Stimulated activated CD4-positive, alpha-beta T cell treated with anti-CD3 and anti-CD28 coated beads, Interleukin-12 subunit alpha, Interleukin-12 subunit beta, amount 100 ng/mL, for 4 hours (primary cell): Measurements from ENCODE around the gene CD300LG.
"Not testable (repeated sequence)": the region's sequence is repeated elsewhere in the genome, so short reads cannot be mapped to it uniquely, and the experiment has no call there.

Experiments
- DNase-seq: peaks from one replicate; pipeline ENCODE4 v3.0.0-alpha.2; 2020

Gene CD300LG

DNA sequence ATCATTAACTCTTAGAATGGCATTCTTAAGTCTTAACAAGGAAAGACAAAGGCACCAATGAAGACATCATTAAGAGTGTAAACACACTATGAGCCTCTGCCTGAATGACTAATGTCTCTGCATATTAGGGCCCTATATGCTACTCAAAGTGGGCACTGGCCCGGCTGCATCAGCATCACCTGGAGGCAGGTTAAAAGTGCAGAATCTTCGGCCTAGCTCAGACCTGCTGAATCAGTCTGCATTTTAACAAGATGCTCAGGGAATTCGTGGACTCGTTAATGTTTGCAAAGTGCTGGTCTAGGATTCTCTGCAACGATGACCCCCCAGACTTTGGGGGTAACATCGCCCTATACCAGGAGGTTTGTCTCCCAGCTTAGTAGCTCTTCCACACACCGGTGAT, 20.8 kb upstream of the CD300LG start:
- no peak for DNase-seq

DNA sequence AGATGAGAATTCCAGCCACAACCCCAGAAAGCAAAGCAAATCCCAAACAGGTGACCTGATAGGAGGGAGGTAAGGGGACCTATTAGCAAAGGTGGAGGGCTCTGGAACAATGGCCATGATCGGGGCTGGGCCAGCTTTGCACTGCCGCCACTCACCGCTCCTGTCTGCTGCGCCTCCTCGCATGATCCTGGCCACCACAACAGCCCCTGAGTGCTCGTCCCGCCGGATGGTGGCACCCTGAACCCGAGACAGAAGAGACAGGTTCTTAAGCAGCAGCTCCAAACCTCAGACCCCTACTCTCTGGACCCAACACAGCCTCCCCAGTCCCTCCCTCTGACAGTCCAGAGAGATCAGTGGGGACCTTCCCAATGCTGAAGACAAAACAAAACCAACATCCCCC, 19.4 kb upstream of the CD300LG start:
- DNase-seq, result no peak

DNA sequence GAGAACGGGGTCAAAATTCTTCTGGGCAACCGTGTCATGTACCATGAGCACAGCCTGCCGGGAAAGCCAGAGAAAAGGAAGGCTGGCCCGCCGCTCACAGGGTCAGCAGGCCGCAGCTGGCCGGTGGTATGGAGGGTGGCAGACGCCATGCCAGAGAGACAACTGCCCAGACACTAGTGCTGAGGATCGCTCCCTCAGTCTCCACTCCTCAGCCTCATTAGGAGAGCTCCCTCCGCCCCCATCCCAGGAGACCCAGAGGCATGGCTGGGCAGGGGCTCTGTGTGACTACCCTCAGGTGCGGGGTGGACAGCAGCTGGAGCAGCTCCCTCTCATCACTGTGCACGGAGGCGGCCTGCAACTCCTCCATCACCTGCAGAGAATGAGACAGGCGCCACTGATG, 17.2 kb upstream of the CD300LG start:
- no peak for DNase-seq

DNA sequence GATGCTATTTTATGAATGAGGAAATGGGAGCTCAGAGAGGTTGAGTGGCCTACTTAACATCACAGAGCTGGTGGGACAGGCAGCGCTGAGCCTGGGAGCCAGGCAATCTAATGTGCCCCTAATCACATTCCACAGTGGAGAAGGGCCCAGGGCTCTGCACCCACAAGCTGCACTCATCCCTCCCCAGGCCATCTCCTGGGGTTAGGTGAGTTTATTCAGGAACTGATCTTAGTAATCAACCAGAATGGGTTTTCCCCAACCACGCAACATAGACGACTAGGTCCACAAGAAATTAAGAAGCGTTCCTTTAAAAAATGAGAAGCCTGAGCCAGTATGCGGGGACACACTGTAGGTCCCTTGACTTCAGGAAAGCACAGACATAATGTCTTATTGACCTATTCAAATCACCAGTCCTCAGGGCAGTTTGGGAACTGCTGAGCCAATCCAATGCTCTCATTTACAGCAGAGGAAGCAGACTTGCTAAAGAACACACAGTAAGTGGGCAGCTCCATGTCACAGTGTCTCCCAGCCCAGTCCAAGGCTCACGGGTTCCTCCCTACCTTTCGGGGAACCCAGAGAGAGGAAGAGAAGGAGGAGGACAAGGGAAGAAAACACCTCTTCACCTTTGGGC, 16.4 kb upstream of the CD300LG start:
- no peak for DNase-seq

- DNase-seq, result no peak
Observed at GRCh38 chr17:43831633-43832032, 15.3 kb upstream of the CD300LG start.

GRCh38 chr17:43832168-43832975, 14.6 kb upstream of the CD300LG start:
- DNase-seq, result peak; percentile 12

DNA sequence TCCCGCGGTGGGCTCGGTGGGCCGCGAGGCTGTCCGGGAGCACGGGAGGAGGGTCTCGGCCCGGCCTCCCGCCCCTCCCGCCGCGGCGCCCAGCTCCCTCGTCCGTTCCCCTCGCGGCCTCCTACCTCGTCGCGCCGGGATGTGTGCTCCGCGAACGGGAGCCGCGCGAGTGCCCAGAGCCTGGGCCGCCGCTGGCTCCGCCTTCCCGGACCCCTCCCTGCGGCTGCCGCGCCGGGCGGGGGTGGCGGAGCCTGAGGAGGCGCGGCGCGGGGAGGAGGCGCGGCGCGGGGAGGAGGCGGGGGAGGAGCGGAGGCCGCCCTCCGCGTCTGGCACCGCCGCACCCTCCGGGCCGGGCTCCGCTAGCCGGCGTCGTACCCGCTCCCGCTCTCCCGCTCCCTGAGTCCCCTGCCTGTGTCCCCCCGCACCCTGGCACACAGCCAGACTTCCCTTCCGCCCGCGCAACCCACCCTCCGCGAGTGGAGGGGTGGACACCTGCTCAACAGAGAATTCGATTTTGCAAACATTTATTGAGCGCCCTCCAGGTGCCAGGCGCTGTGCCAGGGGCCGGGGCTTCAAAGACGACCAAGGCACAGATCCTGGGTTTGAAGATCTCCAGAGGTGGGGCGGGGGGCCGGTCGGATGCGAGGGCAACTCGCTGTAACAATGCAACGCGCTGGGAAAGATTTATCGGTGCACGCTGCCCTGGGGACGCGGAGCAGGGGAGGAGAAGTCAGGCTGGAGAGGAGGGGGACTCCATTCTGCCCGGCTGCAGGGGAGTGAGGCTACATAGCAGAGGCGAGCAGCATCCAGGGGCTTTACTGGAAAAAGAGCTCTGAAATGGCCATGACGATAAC, 13.8 kb upstream of the CD300LG start, which contains the start of gene MPP3:
Gene MPP3 (minus strand): TSS at position 171 of the 854 bp plus-strand sequence. CDS start 1,240 bp downstream, outside the sequence.
- peak; percentile 50 for DNase-seq

DNA sequence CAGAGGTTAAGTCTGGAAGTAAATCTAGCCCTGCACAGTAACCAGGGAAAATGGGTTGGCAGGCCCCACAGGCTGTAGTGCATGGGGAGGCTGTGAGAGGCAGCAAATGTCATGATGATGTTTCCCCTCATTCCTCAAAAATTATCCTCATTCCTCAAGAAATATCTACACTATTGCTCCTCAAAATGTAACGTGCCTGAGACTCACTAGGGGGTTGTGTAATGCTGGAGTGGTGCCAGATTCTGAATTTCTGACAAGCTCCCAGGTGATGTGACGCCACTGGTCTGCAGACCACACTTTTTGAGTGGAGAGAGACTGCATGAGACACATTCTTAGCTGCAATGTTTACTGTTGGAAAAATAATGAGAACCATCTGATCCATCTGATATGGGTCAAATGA, 12.9 kb upstream of the CD300LG start:
- no peak for DNase-seq

DNA sequence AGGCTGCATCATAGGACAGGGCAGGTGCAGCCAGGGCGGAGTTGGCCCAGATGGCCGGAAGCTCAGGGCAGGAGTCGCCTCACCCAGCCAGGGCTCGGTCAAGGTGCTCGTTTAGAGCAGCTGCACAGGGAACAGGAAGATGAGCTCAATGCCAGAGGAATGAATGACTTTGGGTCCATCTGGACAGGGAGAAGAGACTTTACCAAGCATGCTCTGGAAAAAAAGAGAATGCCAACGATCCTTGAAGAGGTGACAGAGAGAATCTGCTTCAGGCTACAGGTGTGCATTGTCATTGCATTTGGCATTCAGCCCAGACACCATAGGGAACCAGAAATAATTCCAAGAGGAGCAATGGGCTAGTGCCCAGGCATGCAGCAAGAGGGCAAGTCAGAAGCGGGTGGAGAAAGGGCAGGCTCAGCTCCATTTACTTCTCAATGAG, 7.3 kb upstream of the CD300LG start:
- no peak for DNase-seq

GRCh38 chr17:43840814-43841213, 6.2 kb upstream of the CD300LG start:
- no peak for DNase-seq

DNA sequence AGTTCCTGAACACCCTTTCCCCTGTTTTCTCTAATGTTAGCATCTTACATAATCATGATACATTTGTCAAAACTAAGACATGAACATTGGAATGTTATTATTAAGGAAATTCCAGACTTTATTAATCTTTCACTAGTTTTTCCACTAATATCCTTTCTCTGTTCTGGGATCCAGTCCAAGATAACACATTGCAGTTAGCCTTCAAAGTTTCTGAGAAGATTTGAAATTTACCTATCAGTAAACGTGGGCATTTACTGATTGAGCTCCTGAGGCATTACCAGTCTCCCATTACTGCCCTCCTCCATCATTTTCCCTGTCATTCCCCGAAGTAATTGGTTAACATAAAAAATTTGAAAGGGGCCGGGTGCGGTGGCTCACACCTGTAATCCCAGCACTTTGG, 5.7 kb upstream of the CD300LG start:
- DNase-seq, result no peak

DNA sequence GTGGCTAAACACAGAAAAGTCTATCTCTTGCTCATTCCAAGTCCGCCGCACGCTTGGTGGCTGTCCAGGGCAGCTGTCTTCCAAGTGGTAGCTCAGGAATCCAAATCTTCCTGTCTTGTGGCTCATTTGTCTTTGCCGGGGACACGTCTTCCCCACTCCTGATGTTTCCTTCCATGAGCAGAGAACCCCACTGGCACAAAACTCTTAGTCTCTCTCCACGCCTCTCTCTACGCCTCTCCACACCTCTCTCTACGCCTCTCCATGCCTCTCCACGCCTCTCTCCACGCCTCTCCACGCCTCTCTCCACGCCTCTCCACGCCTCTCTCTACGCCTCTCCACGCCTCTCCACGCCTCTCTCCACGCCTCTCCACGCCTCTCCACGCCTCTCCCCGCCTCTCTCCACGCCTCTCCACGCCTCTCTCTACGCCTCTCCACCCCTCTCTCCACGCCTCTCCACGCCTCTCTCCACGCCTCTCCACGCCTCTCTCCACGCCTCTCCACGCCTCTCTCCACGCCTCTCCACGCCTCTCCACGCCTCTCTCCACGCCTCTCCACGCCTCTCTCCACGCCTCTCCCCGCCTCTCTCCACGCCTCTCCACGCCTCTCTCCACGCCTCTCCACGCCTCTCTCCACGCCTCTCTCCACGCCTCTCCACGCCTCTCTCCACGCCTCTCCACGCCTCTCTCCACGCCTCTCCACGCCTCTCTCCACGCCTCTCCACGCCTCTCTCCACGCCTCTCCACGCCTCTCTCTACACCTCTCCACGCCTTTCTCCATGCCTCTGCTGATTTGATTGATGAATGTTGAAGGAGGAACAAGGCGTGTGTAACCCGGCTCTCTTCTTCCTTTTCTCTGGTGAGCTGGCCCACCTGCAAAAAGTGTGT, 4.6 kb upstream of the CD300LG start:
- not testable (repeated sequence) for DNase-seq

DNA sequence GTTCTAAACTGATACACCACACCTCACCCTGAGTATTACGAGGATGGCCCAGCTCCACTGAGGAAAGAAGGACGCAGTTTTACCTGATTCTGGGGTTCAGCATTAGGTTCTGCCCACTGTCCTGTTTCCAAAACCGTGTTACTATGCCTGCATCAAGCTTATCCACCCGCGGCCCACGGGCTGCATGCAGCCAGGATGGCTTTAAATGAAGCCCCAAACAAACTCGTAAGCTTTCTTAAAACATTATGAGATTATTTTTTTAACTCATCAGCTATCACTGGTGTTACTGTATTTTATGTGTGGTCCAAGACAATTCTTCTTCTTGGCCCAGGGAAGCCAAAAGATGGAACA, 4.0 kb upstream of the CD300LG start:
- DNase-seq, result no peak

- no peak for DNase-seq
Observed at GRCh38 chr17:43844241-43844640, 2.7 kb upstream of the CD300LG start.

DNA sequence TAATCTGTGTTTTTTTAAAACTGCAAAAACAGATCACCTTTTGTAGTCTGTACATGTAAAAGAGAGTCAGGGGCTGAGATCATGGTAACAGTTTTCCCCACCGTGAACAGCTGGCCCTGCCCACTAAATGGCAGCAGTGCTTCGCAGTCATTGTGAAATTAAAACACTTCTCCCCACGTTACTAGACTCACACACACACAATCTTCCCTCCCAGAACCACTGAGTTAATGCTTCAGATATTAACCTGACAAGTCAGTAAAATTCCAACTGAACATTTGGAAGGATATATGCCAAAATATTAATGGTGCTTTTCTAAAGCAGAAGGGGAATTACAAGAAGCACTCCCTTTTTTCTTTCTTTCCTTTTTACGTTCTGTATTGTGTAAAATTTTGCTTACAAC, 1.2 kb upstream of the CD300LG start:
- no peak for DNase-seq

- peak; percentile 79 for DNase-seq
Observed at GRCh38 chr17:43846221-43846712, 709 bp upstream of the CD300LG start.

DNA sequence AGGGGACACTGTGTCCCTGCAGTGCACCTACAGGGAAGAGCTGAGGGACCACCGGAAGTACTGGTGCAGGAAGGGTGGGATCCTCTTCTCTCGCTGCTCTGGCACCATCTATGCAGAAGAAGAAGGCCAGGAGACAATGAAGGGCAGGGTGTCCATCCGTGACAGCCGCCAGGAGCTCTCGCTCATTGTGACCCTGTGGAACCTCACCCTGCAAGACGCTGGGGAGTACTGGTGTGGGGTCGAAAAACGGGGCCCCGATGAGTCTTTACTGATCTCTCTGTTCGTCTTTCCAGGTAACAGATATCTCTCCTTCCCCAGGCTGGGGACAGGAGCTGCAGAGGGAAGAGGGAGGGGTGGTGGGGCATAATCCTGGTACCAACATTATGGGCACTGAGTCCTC, 1.6 kb downstream of the CD300LG start:
- no peak for DNase-seq

GRCh38 chr17:43849116-43849515, 2.1 kb downstream of the CD300LG start:
- no peak for DNase-seq

DNA sequence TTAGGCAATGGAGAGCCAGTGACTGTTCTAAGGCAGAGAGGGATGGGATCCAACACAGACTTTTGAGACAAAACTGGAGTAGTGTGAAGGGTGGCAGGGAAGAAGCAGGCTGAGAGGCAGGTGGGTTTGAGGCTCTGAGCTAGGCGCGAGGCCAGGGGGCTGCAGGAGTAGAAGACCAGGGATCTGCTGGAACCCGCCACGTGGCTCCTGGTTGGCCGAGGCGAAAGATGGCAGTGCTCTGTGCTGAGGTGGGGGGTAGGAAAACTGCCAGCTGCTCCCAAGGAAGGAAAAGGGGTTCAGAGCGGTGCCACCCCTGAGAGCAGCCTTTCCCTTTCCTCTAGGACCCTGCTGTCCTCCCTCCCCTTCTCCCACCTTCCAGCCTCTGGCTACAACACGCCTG, 5.6 kb downstream of the CD300LG start:
- DNase-seq, result no peak

GRCh38 chr17:43853546-43853945, 6.6 kb downstream of the CD300LG start:
- DNase-seq, result no peak

GRCh38 chr17:43854498-43854897, 7.5 kb downstream of the CD300LG start:
- no peak for DNase-seq

DNA sequence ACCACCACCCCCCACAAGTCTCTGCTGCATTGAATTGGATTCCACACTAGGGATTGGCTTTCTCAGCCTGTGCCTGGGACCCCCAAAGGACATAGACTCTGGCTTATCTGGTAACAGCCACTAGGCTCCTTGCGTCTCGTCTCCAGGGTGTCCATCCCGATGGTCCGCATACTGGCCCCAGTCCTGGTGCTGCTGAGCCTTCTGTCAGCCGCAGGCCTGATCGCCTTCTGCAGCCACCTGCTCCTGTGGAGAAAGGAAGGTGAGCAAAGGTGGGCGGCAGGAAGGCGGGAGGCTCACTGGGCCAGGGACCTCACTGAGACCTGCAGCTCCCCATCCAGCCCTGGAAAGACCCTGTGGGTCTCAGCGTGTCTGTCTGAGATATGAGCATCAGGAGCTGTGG, 8.1 kb downstream of the CD300LG start:
- DNase-seq, result no peak
